ENCODE data around the gene ZBTB42. TPM values are rescaled to one million over a fixed set of nuclear protein-coding genes. Genes with fewer than 3 reads are reported as not detected.
"Not testable (repeated sequence)": the region's sequence is repeated elsewhere in the genome, so short reads cannot be mapped to it uniquely, and the experiment has no call there.

ZBTB42 gene
- total RNA-seq, 3 donors from 2014 or later, result 3.5 to 11.4 (median 9.2) TPM

GRCh38 chr14:104806625-104807465, 5.9 kb downstream of the ZBTB42 start:
- H3K27me3 ChIP-seq, result no peaks in the 10 kb centered on the region
- H3K4me1 ChIP-seq, result peaks cover 0 to 4% of the 10 kb centered on the region in 2 donors
- no peak for DNase-seq (ENCODE audit: low spot score in 2 of 2)
- TF ChIP-seq CTCF (IDR thresholded peaks at IDR 0.05) (no peak), POLR2AphosphoS5 (IDR thresholded peaks at IDR 0.05) (no peak), POLR2A (IDR thresholded peaks at IDR 0.05) (no peak)
- no peak overlapping the region for H3K27ac ChIP-seq
- intact Hi-C loops (cut with DNase I; ENCODE audit: low total_unique reads), result no loop called here
- H3K9me3 ChIP-seq, result no peaks in the 10 kb centered on the region
- H3K4me3 ChIP-seq, result no peak overlapping the region
- H3K36me3 ChIP-seq, result no peaks in the 10 kb centered on the region

- DNase-seq (ENCODE audit: low spot score in 2 of 2), result no peak
- intact Hi-C loops (cut with DNase I; ENCODE audit: low total_unique reads), result no loop called here
- Histone ChIP-seq H3K27ac (no peak overlapping the region), H3K36me3 (no peaks in the 10 kb centered on the region), H3K27me3 (no peaks in the 10 kb centered on the region), H3K4me3 (no peak overlapping the region), H3K4me1 (no peaks in the 10 kb centered on the region), H3K9me3 (no peaks in the 10 kb centered on the region)
- TF ChIP-seq POLR2A (IDR thresholded peaks at IDR 0.05) (no peak), POLR2AphosphoS5 (IDR thresholded peaks at IDR 0.05) (no peak), CTCF (IDR thresholded peaks at IDR 0.05) (no peak)
These were observed 7.6 kb downstream of the ZBTB42 start for GRCh38 chr14:104808456-104808855.

- H3K9me3 ChIP-seq, result no peaks in the 10 kb centered on the region
- H3K27ac ChIP-seq, result no peak overlapping the region
- H3K36me3 ChIP-seq, result no peaks in the 10 kb centered on the region
- H3K4me3 ChIP-seq, result no peak overlapping the region
- no peaks in the 10 kb centered on the region for H3K27me3 ChIP-seq
- H3K4me1 ChIP-seq, result no peaks in the 10 kb centered on the region
- intact Hi-C loops (cut with DNase I; ENCODE audit: low total_unique reads), result no loop called here
- DNase-seq (ENCODE audit: low spot score in 2 of 2), result no peak
- TF ChIP-seq POLR2A (IDR thresholded peaks at IDR 0.05) (no peak), POLR2AphosphoS5 (IDR thresholded peaks at IDR 0.05) (no peak), CTCF (IDR thresholded peaks at IDR 0.05) (no peak)
These were observed 9.4 kb downstream of the ZBTB42 start for GRCh38 chr14:104810316-104810715.

GRCh38 chr14:104813286-104813685, 12.4 kb downstream of the ZBTB42 start:
- H3K4me1 ChIP-seq, result peaks cover 0 to 8% of the 10 kb centered on the region in 2 donors
- H3K9me3 ChIP-seq, result no peaks in the 10 kb centered on the region
- no peak for DNase-seq (ENCODE audit: low spot score in 2 of 2)
- no peak overlapping the region for H3K4me3 ChIP-seq
- H3K27me3 ChIP-seq, result no peaks in the 10 kb centered on the region
- TF ChIP-seq CTCF (IDR thresholded peaks at IDR 0.05), result no peak
- no peak for TF ChIP-seq POLR2A (IDR thresholded peaks at IDR 0.05)
- TF ChIP-seq POLR2AphosphoS5 (IDR thresholded peaks at IDR 0.05), result no peak
- intact Hi-C loops (cut with DNase I; ENCODE audit: low total_unique reads), result no loop called here
- no peaks in the 10 kb centered on the region for H3K36me3 ChIP-seq
- H3K27ac ChIP-seq, result no peak overlapping the region

- DNase-seq (ENCODE audit: low spot score in 2 of 2), result peak in 1 of 2 donors; percentile 20
- Histone ChIP-seq H3K27ac (peak overlapping the region in 1 of 2 donors; percentile 94), H3K4me3 (peak overlapping the region in 2 of 3 donors; percentile 82 to 89)
- H3K4me1 ChIP-seq; H3K9me3 ChIP-seq; H3K36me3 ChIP-seq; intact Hi-C loops (cut with DNase I; ENCODE audit: low total_unique reads); H3K27me3 ChIP-seq: not testable (repeated sequence)
These were observed 13.8 kb downstream of the ZBTB42 start for GRCh38 chr14:104814701-104815100.
